ENCODE measurements around the gene TRMT11. TPM values are rescaled to one million over a fixed set of nuclear protein-coding genes. Genes with fewer than 3 reads are reported as not detected.
A peak's percentile ranks its signal among the peaks of the same experiment; 100 is the strongest.
"Not testable (repeated sequence)": the region's sequence is repeated elsewhere in the genome, so short reads cannot be mapped to it uniquely, and the experiment has no call there.

Gene TRMT11
- total RNA-seq, 1 donor from 2014 or later = 21.4 TPM

- Histone ChIP-seq H3K9ac (ENCODE audit: low read depth in 1 of 3, low read length in 3 of 3) (no peak overlapping the region), H3K27ac (ENCODE audit: low read depth, low read length) (peak overlapping the region; percentile 55), H3K4me1 (ENCODE audit: control insufficient read depth in 3 of 3, insufficient read depth in 3 of 3, low read length in 3 of 3) (peaks cover 0 to 4% (median 0%) of the 10 kb centered on the region in 3 donors)
Measured at GRCh38 chr6:125945378-125946141, 40.8 kb upstream of the TRMT11 start.

GRCh38 chr6:125947615-125948014, 38.7 kb upstream of the TRMT11 start:
- Histone ChIP-seq H3K4me3 (ENCODE audit: low read length in 3 of 3) (no peak overlapping the region), H3K36me3 (ENCODE audit: control insufficient read depth in 3 of 3, insufficient read depth in 3 of 3, low read length in 3 of 3) (no peaks in the 10 kb centered on the region), H3K9me3 (ENCODE audit: control insufficient read depth in 3 of 3, low read length in 3 of 3) (no peaks in the 10 kb centered on the region), H3K9ac (ENCODE audit: low read depth in 1 of 3, low read length in 3 of 3) (no peak overlapping the region), H3K27ac (ENCODE audit: low read depth, low read length) (no peak overlapping the region), H3K4me1 (ENCODE audit: control insufficient read depth in 3 of 3, insufficient read depth in 3 of 3, low read length in 3 of 3) (peaks cover 0 to 4% (median 0%) of the 10 kb centered on the region in 3 donors), H3K27me3 (ENCODE audit: control insufficient read depth in 3 of 3, insufficient read depth in 3 of 3, low read length in 3 of 3) (no peaks in the 10 kb centered on the region)

More at GRCh38 chr6:125945378-125946141, 40.8 kb upstream of the TRMT11 start:
- no peak overlapping the region for H3K4me3 ChIP-seq (ENCODE audit: low read length in 3 of 3)
- no peaks in the 10 kb centered on the region for H3K36me3 ChIP-seq (ENCODE audit: control insufficient read depth in 3 of 3, insufficient read depth in 3 of 3, low read length in 3 of 3)
- H3K27me3 ChIP-seq (ENCODE audit: control insufficient read depth in 3 of 3, insufficient read depth in 3 of 3, low read length in 3 of 3) = no peaks in the 10 kb centered on the region
- H3K9me3 ChIP-seq (ENCODE audit: control insufficient read depth in 3 of 3, low read length in 3 of 3) = no peaks in the 10 kb centered on the region

- Histone ChIP-seq H3K9me3 (ENCODE audit: control insufficient read depth in 3 of 3, low read length in 3 of 3) (no peaks in the 10 kb centered on the region), H3K27me3 (ENCODE audit: control insufficient read depth in 3 of 3, insufficient read depth in 3 of 3, low read length in 3 of 3) (peaks cover 0 to 7% (median 2%) of the 10 kb centered on the region in 3 donors), H3K9ac (ENCODE audit: low read depth in 1 of 3, low read length in 3 of 3) (no peak overlapping the region), H3K36me3 (ENCODE audit: control insufficient read depth in 3 of 3, insufficient read depth in 3 of 3, low read length in 3 of 3) (no peaks in the 10 kb centered on the region), H3K4me1 (ENCODE audit: control insufficient read depth in 3 of 3, insufficient read depth in 3 of 3, low read length in 3 of 3) (peaks cover 0 to 4% (median 0%) of the 10 kb centered on the region in 3 donors), H3K4me3 (ENCODE audit: low read length in 3 of 3) (no peak overlapping the region), H3K27ac (ENCODE audit: low read depth, low read length) (no peak overlapping the region)
Measured at GRCh38 chr6:125948455-125948854, 37.9 kb upstream of the TRMT11 start.

- H3K36me3 ChIP-seq (ENCODE audit: control insufficient read depth in 3 of 3, insufficient read depth in 3 of 3, low read length in 3 of 3) = no peaks in the 10 kb centered on the region
- peaks cover 0 to 11% (median 6%) of the 10 kb centered on the region in 3 donors for H3K27me3 ChIP-seq (ENCODE audit: control insufficient read depth in 3 of 3, insufficient read depth in 3 of 3, low read length in 3 of 3)
- H3K4me3 ChIP-seq (ENCODE audit: low read length in 3 of 3) = no peak overlapping the region
- H3K9me3 ChIP-seq (ENCODE audit: control insufficient read depth in 3 of 3, low read length in 3 of 3) = no peaks in the 10 kb centered on the region
- H3K9ac ChIP-seq (ENCODE audit: low read depth in 1 of 3, low read length in 3 of 3) = no peak overlapping the region
- H3K27ac ChIP-seq (ENCODE audit: low read depth, low read length) = no peak overlapping the region
- peaks cover 0 to 4% (median 0%) of the 10 kb centered on the region in 3 donors for H3K4me1 ChIP-seq (ENCODE audit: control insufficient read depth in 3 of 3, insufficient read depth in 3 of 3, low read length in 3 of 3)
Measured at GRCh38 chr6:125949069-125949468, 37.3 kb upstream of the TRMT11 start.

- H3K4me1 ChIP-seq (ENCODE audit: control insufficient read depth in 3 of 3, insufficient read depth in 3 of 3, low read length in 3 of 3) = peaks cover 0 to 4% (median 0%) of the 10 kb centered on the region in 3 donors
- H3K4me3 ChIP-seq (ENCODE audit: low read length in 3 of 3) = no peak overlapping the region
- no peaks in the 10 kb centered on the region for H3K36me3 ChIP-seq (ENCODE audit: control insufficient read depth in 3 of 3, insufficient read depth in 3 of 3, low read length in 3 of 3)
- H3K9ac ChIP-seq (ENCODE audit: low read depth in 1 of 3, low read length in 3 of 3) = no peak overlapping the region
- H3K9me3 ChIP-seq (ENCODE audit: control insufficient read depth in 3 of 3, low read length in 3 of 3) = no peaks in the 10 kb centered on the region
- peaks cover 0 to 11% (median 6%) of the 10 kb centered on the region in 3 donors for H3K27me3 ChIP-seq (ENCODE audit: control insufficient read depth in 3 of 3, insufficient read depth in 3 of 3, low read length in 3 of 3)
- H3K27ac ChIP-seq (ENCODE audit: low read depth, low read length) = no peak overlapping the region
Measured at GRCh38 chr6:125950293-125950692, 36.0 kb upstream of the TRMT11 start.

GRCh38 chr6:125950716-125951115, 35.6 kb upstream of the TRMT11 start:
- H3K9ac ChIP-seq (ENCODE audit: low read depth in 1 of 3, low read length in 3 of 3) = not testable (repeated sequence)

GRCh38 chr6:125951323-125951722, 35.0 kb upstream of the TRMT11 start:
- H3K9me3 ChIP-seq (ENCODE audit: control insufficient read depth in 3 of 3, low read length in 3 of 3) = no peaks in the 10 kb centered on the region
- no peak overlapping the region for H3K9ac ChIP-seq (ENCODE audit: low read depth in 1 of 3, low read length in 3 of 3)
- H3K36me3 ChIP-seq (ENCODE audit: control insufficient read depth in 3 of 3, insufficient read depth in 3 of 3, low read length in 3 of 3) = no peaks in the 10 kb centered on the region
- no peak overlapping the region for H3K4me3 ChIP-seq (ENCODE audit: low read length in 3 of 3)
- no peak overlapping the region for H3K27ac ChIP-seq (ENCODE audit: low read depth, low read length)
- peaks cover 0 to 4% (median 3%) of the 10 kb centered on the region in 3 donors for H3K4me1 ChIP-seq (ENCODE audit: control insufficient read depth in 3 of 3, insufficient read depth in 3 of 3, low read length in 3 of 3)
- H3K27me3 ChIP-seq (ENCODE audit: control insufficient read depth in 3 of 3, insufficient read depth in 3 of 3, low read length in 3 of 3) = peaks cover 0 to 11% (median 6%) of the 10 kb centered on the region in 3 donors

More at GRCh38 chr6:125950716-125951115, 35.6 kb upstream of the TRMT11 start:
- not testable (repeated sequence) for H3K27ac ChIP-seq (ENCODE audit: low read depth, low read length); H3K4me1 ChIP-seq (ENCODE audit: control insufficient read depth in 3 of 3, insufficient read depth in 3 of 3, low read length in 3 of 3); H3K9me3 ChIP-seq (ENCODE audit: control insufficient read depth in 3 of 3, low read length in 3 of 3); H3K36me3 ChIP-seq (ENCODE audit: control insufficient read depth in 3 of 3, insufficient read depth in 3 of 3, low read length in 3 of 3); H3K4me3 ChIP-seq (ENCODE audit: low read length in 3 of 3)
- peaks cover 0 to 11% (median 6%) of the 10 kb centered on the region in 3 donors for H3K27me3 ChIP-seq (ENCODE audit: control insufficient read depth in 3 of 3, insufficient read depth in 3 of 3, low read length in 3 of 3)

- Histone ChIP-seq H3K36me3 (ENCODE audit: control insufficient read depth in 3 of 3, insufficient read depth in 3 of 3, low read length in 3 of 3) (peaks cover 0 to 3% (median 0%) of the 10 kb centered on the region in 3 donors), H3K9me3 (ENCODE audit: control insufficient read depth in 3 of 3, low read length in 3 of 3) (no peaks in the 10 kb centered on the region), H3K4me3 (ENCODE audit: low read length in 3 of 3) (no peak overlapping the region), H3K4me1 (ENCODE audit: control insufficient read depth in 3 of 3, insufficient read depth in 3 of 3, low read length in 3 of 3) (peaks cover 0 to 11% (median 9%) of the 10 kb centered on the region in 3 donors), H3K9ac (ENCODE audit: low read depth in 1 of 3, low read length in 3 of 3) (no peak overlapping the region), H3K27ac (ENCODE audit: low read depth, low read length) (no peak overlapping the region), H3K27me3 (ENCODE audit: control insufficient read depth in 3 of 3, insufficient read depth in 3 of 3, low read length in 3 of 3) (peaks cover 0 to 11% (median 6%) of the 10 kb centered on the region in 3 donors)
Measured at GRCh38 chr6:125952764-125953501, 33.4 kb upstream of the TRMT11 start.

- H3K27ac ChIP-seq (ENCODE audit: low read depth, low read length) = no peak overlapping the region
- H3K9ac ChIP-seq (ENCODE audit: low read depth in 1 of 3, low read length in 3 of 3) = no peak overlapping the region
- H3K9me3 ChIP-seq (ENCODE audit: control insufficient read depth in 3 of 3, low read length in 3 of 3) = no peaks in the 10 kb centered on the region
- peaks cover 0 to 3% (median 0%) of the 10 kb centered on the region in 3 donors for H3K36me3 ChIP-seq (ENCODE audit: control insufficient read depth in 3 of 3, insufficient read depth in 3 of 3, low read length in 3 of 3)
- peaks cover 4 to 17% (median 14%) of the 10 kb centered on the region in 3 donors for H3K4me1 ChIP-seq (ENCODE audit: control insufficient read depth in 3 of 3, insufficient read depth in 3 of 3, low read length in 3 of 3)
- H3K4me3 ChIP-seq (ENCODE audit: low read length in 3 of 3) = no peak overlapping the region
- peaks cover 0 to 11% (median 6%) of the 10 kb centered on the region in 3 donors for H3K27me3 ChIP-seq (ENCODE audit: control insufficient read depth in 3 of 3, insufficient read depth in 3 of 3, low read length in 3 of 3)
Measured at GRCh38 chr6:125953502-125953875, 32.9 kb upstream of the TRMT11 start.

All from skeletal muscle tissue (tissue), 4 donors.